HG03097 (cell line): Measurements from ENCODE around the gene ATR.
"Not testable (repeated sequence)": the region's sequence is repeated elsewhere in the genome, so short reads cannot be mapped to it uniquely, and the experiment has no call there.

ENCODE experiments used
- ATAC-seq: cut with Tn5 transposase; IDR thresholded peaks from one replicate; pipeline ENCODE4 v1.9.1; 2021; ENCODE audit not compliant: unreplicated experiment, low FRiP score

ATR gene

DNA sequence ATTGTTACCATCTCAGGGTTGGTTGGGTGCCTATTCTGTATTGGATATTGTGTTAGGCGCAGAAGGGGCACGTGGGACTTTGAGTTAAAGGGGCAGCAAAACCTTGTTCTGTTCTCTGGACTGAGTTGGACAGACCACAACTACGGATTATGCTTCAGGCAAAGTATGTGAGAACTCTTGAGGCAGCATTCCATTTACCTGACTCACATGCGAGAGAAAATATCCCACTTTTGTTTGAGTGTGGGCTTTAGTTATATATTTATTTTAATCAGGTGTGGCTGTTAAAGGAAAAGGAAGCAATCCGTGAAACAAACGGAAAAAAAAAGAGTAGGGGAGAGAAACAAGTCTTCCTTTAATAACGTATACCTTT is 17.0 kb upstream of the ATR start:
- no peak for ATAC-seq

DNA sequence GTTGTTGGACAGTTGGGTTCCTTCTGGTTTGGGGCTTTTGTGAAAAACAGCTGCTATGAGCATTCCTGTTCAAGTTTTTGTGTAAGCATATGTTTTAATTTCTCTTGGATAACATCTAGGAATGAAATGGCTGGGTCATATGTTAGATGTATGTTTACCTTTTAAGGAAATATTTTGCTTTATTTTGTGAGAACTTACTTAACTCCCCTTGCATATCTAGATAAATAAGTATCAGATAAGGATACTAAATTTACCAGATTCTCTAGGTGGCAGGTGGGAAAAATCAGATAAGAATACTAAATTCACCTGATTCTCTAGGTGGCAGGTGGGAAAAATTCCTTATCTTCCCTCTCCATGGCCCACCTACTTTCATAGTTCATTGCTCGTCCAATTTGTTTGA is 16.6 kb upstream of the ATR start:
- ATAC-seq: no peak

DNA sequence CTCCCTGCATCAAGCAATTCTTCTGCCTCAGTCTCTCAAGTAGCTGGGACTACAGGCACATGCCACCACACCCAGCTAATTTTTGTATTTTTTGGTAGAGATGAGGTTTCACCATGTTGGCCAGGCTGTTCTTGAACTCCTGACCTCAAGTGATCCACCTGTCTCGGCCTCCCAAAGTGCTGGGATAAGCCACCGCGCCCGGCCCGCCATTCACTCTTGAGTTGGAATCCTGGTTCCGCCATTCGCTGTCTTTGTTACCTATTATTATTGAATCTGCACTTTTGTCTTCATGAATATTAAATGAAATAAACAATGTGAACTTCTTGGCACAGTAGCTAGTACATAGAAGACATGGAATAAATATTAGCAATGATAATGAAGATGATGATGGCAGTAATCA is 13.7 kb upstream of the ATR start:
- not testable (repeated sequence) for ATAC-seq

DNA sequence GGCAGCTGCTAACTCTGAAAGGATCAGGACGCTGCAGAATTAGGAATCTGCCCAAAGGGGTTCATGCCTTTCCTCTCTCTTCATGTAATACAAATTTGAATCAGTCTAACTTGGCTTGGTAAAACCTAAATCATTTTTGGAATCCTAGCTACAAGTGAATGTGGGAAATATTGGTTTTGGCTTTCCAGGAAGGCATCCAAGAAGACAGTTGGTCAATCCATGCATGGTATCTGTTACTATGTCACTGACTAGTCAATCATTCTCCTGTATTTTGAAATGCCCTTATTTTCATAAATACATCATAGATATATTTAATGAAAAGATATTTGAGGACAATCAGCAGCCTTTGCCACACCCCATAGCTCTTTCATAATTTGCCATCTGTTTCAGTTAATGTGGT is 10.2 kb upstream of the ATR start:
- ATAC-seq: no peak

DNA sequence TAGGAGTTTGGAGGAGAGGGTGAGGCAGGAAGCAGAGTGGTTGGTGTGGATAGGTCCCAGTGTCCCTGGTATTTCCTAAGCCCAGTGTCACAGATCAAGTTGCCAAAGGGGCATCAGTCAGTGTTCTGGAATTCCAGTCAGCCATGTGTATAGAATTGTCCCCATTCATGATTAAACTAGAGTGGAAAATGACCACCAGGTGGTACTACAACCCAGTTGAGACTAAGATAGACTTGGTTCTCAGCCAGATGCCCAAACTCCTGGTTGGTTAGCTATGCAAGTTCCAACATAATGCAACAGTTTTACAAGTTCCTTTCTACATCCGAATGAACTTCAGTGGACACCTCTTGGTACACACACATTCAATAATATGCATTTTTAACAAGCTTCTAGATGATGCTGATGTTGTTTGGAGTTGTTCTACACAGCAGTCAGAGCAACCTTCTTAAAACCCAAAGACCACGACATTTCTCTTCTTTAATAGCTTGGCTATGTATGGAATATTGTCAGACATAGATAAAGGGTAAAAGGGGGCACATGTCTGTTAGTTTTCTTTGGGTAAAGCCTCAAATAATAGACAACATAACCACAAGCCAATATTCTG is 8.4 kb upstream of the ATR start:
- no peak for ATAC-seq

DNA sequence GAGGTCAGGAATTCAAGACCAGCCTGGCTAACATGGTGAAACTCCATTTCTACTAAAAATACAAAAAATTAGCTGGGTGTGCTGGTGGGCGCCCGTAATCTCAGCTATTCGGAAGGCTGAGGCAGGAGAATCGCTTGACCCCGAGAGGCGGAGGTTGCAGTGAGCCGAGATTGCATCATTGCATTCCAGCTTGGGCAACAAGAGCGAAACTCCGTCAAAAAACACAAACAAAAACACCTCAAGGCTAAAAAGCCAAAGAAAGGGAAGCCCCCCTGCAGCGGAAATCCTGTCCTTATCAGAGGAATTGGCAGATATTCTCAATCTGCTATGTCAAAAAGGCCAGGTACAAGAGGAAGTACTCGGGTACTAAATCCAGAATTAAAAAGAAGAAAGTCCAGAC is 2.5 kb upstream of the ATR start:
- not testable (repeated sequence) for ATAC-seq

DNA sequence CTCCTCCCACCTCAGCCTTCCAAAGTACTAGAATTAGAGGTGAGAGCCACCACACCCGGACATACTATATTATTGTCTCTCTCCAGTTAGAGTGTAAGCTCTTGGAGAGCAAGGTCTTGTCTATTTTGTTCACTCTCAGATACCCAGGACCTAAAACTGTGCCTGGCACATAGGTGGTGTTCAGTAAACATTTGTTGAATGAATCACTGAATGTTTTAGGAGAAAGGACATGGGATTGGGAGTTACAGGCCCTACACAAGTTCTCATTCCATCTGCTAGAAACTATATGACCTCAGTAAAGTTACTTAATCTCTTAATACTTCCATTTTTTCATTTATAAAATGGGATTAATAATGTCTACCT is 1.5 kb upstream of the ATR start:
- ATAC-seq: no peak

DNA sequence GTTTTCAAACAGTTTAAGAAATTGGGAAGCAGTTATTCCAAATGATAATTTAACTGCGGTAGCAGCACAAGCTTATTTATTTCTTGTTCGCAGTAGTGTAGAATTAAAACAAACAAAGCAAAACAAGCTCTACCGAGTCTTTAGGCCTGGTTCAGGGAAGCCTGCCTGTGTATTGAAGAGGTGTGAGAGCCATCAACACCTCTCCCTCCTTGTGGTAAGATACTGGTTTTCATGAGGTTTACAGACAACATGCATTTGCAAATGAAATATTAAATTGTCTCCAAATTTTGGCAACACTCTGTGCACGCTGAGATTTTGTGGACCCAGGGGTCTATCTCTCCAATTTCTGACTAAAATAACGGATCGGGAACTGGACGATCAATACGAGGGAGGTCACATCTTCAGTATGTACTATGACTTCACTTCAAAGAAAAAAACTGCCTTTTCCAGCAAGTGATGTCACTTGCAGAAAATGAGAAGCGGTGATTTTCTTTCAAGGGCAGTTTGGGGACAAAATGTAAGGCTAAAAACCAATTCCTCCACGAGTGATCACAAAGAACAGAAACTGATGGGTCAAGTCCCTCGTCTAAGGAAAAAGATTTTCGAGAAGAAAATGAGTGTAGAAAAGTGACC is 721 bp downstream of the ATR start:
- ATAC-seq: no peak

DNA sequence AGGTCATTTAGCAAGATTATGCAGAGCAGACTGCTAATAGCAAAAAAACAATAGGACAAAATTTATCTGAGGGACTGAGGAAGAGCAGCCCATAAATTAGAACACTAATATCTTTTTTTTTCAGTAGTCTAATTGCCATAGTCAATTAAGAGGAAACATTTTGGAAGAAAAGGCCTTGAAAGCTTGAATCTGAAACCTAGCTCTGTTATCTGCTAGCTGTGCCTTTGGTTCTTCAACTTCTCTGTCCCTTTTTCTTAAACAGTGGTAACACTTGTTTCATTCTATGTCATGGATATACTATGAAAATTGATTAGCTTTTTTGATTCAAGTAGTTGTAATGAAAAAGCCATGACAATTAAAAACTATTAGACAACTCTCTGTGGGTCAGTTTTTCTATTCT is 1.7 kb downstream of the ATR start:
- ATAC-seq: no peak

DNA sequence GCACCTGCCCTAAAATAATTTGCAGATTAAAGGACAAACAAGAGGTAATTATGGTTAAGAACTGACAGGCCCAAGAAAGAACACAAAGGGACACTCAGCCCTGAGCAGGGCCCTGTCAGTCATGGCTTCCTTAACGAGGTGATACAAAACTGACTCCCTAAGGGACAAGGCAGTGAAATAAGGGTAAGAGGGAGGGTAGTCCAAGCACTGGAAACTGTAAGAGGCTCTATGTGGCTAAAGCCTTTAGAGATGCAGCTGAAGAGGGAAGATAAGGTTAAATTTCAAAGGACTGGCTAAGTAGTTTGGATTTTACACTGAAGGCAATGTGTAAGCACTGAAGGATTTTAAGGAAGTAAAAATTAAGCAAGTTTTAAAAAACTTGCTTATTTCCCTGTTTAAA is 3.9 kb downstream of the ATR start:
- ATAC-seq: no peak

DNA sequence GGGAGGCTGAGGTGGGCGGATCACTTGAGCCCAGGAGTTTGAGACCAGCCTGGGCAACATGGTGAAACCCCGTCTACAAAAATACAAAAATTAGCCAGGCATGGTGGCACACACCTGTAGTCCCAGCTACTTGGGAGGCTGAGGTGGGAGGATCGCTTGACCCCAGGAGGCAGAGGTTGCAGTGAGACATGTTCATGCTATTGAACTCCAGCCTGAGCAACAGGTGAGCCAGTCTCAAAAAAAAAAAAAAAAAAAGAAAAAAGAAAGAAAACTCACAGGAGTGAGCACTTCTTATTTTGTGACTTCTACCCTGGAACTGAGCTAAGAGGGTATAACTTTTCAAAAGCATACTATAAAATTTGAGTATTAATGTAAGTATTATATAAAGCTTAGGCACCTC is 4.3 kb downstream of the ATR start:
- not testable (repeated sequence) for ATAC-seq

DNA sequence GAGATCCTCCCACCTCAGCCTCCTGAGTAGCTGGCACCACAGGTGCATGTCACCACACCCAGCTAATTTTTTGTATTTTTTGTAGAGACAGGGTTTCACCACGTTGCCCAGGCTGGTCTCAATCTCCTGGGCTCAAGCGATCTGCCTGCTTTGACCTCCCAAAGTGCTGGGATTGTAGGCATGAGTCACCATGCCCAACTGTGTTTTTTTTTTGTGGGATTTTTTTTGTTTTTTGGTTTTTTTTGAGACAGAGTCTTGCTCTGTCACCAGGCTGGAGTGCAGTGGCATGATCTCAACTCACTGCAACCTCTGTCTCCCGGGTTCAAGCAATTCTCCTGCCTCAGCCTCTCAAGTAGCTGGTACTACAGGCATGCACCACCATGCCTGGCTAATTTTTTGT is 9.1 kb downstream of the ATR start:
- not testable (repeated sequence) for ATAC-seq

DNA sequence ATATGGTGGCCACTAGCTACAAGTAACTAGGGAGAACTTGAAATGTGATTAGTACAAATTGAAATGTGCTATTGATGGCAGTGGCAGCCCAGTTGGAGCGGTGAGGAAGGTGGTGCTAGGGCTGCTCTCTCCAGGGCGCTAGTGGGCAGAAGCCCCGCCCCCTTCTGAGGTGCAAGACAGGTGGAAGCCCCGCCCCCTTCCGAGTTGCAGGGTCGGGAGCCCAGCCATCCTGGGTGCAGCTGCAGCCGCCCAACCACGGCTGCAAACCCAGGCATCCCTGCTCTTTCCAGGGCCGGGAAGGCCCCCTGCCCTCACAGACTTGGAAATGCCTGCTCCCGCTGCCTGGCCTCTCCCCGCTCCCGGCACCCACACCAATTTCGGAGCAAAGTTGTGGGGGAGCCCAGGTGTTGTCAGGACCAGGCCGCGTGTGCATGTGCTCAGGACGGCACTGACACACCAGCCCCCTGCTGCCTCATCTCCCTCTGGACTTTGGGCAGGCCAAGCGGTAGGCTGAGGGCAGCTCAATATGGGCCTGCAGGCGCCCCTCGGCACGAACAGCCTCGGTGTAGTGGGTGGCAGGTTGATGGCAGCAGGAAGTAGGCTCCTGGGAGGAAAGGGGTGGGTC is 10.0 kb downstream of the ATR start:
- ATAC-seq: no peak

DNA sequence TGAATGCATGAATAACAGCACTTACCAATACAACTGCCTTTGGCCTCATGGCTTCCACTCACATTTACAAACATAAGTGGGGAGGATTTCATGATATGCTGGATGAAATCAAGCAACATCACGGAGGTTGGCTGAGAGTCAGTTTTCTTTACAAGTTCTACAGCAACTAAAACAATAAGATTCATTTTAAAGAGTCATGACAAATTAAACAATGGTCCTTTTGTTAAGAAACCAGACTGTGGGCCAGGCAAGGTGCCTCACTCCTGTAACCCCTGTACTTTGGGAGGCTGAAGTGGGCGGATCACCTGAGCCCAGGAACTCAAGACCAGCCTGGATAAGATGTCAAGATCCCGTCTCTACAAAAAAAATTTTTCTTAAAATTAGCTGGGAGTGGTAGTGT is 12.4 kb downstream of the ATR start:
- ATAC-seq: no peak

DNA sequence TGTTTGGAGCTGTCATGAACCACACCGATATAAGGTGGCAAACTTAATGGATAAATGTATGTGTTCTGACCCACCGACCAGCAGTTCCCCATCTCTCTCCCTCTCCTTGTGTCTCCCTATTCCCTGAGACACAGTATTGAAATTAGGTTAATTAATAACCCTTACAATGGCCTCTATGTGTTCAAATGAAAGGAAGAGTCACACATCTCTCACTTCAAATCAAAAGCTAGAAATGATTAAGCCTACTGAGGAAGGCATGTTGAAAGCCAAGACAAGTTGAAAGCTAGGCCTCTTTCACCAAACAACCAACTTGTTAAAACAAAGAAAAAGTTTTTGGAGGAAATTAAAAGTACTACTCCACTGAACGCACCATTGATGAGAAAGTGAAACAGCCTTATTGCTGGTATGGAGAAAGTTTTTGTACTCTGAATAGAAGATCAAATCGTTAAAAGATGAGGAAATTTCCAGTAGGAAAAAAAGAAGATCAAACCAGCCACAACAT is 15.0 kb downstream of the ATR start:
- no peak for ATAC-seq

DNA sequence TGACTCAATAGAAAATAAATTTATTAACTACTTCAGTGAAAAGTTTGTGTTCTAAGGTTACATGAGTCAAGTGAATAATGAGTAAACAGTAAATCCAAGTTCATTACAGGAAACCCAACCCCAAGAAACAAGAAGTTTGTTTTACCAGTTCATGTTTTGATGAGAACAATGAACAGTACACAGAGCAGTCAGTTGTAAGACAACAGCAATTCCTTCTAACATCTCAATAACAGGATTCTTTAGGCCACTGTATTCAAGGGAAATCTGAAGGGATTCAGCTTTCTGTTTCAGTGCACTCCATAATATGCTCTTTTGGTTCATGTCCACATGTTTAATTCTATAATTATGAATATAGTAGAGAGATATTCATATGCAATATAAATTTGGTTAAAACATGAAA is 18.4 kb downstream of the ATR start:
- ATAC-seq: no peak

DNA sequence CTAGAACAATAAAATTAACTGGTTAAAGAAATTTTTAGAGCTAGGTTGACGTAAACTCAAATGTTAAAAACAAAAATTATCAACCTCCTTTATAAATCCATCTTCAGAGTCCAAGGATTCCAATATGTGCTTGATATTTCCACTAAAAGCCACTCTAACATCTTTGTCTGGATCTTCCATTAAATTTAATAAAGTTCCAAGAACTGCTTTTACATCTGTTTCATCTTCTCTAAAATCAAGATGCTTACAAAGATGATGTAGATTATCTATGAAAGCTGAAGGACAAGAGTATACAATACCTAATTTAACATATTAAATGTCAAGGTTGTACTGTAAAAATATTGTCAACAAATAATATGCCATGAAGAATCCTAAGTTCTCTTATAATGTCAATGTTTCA is 24.8 kb downstream of the ATR start:
- no peak for ATAC-seq

DNA sequence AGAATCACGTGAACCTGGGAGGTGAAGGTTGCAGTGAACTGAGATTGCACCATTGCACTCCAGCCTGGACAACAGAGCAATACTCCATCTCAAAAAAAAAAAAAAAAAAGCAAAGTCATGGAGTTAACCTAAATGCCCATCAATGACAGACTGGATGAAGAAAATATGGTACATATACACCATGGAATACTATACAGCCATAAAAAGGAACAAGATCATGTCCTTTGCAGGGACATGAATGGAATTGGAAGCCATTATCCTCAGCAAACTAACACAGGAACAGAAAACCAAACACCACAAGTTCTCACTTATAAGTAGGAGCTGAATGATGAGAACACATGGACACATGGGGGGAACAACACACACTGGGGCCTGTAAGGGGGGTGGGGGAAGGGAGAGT is 26.0 kb downstream of the ATR start:
- not testable (repeated sequence) for ATAC-seq

DNA sequence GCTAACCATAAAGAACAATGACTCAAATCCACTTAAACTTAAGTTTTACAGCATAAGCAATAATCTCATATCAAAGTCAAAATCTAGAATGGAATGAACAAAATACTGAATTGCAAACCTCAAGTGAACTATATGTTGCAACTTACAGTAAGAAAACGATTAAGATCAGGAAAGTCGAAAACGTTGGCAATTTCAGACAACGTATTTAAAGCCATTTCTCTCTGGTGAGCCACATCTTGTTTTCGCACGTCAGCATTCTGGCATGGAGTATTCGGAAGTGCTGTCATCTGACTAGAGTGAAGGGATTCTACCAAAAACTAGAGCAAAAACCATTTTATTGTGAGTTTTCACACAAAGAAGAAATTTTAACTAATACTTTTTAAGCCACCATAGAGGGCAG is 28.5 kb downstream of the ATR start:
- no peak for ATAC-seq

DNA sequence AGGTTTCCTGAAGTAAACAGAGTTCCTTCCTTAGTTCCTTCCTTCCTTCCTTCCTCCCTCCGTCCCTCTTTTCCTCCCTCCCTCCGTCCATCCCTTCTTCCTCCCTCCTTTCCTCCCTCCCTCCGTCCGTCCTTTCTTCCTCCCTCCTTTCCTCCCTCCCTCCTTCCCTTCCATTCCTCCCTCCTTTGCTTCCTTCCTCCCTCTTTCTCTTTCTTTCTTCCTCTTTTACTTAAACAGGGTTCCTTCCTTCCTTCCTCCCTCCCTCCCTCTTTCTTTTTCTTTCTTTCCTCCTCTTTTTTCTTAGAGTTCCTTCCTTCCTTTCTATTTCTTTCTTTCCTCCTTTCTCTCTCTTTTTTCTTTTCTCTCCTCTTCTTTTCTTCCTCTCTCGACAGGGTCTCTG is 35.2 kb downstream of the ATR start:
- ATAC-seq: no peak

DNA sequence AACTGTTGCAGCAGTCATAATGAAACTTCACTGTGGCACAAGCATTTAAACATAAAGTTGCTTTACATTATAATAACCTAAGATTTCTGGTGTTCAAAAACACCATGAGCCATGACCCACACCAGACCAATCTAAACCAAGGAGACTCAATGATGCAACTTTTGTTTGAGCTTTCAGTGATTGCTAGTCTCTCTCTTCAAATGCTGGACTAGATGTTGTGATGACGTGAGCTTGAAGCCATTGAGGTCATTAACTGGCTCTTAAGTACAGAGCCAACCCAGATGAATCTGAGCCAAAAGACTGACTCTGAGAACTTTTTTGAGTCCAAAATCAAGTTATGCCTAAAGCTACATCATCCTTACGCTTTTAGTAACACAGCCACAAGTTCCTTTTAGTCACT is 36.5 kb downstream of the ATR start:
- no peak for ATAC-seq

DNA sequence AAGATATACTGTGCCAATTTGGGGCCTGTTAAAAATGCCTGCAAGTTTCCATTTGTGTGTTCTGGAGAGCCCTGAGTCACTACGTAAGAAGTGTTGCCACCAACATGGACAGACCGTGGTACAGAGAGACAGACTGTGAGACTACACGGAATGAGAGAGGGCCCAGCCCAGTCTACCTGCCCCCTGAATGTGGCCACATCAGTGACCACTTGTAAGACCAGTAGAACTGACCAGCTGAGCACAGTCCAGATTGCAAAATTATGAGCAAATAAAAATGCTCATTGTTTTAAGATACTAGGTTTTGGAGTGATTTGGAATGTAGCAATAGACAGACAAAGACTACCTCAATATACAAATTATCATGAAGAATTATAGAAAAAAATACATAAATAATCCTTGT is 42.0 kb downstream of the ATR start:
- ATAC-seq: no peak
